Trophoblast cell (in vitro differentiated cells and primary cell): ENCODE results near the gene ICAM4.

Experiments
- DNase-seq, 2 donors: peaks; one replicate each; pipeline ENCODE4 v3.0.0-alpha.2; 2016
- H2AFZ ChIP-seq: 2 replicates; pipeline ENCODE4 v1.6.1; 2013; ENCODE audit warnings: low read length, moderate library complexity, mild to moderate bottlenecking; ENCODE audit not compliant: insufficient read depth, poor library complexity
- H2AK5ac ChIP-seq: 2 replicates; pipeline ENCODE4 v1.6.1; 2013; ENCODE audit warnings: mild to moderate bottlenecking, low read length
- H2BK120ac ChIP-seq: 2 replicates; pipeline ENCODE4 v1.6.1; 2013; ENCODE audit warnings: low read length, mild to moderate bottlenecking, moderate library complexity; ENCODE audit not compliant: insufficient read depth, poor library complexity
- H2BK12ac ChIP-seq: 2 replicates; pipeline ENCODE4 v1.6.1; 2013; ENCODE audit warnings: mild to moderate bottlenecking, low read length, moderate library complexity
- H2BK5ac ChIP-seq: 2 replicates; pipeline ENCODE4 v1.6.1; 2013; ENCODE audit warnings: low read length, low read depth, moderate library complexity, mild to moderate bottlenecking; ENCODE audit not compliant: poor library complexity
- H3K14ac ChIP-seq: 2 replicates; pipeline ENCODE4 v1.6.1; 2013; ENCODE audit warnings: mild to moderate bottlenecking, low read length
- H3K18ac ChIP-seq: 2 replicates; pipeline ENCODE4 v1.6.1; 2013; ENCODE audit warnings: mild to moderate bottlenecking, low read length
- H3K23ac ChIP-seq: 2 replicates; pipeline ENCODE4 v1.6.1; 2013; ENCODE audit warnings: low read length
- H3K27ac ChIP-seq: 2 replicates; pipeline ENCODE4 v1.5.1; 2013; ENCODE audit warnings: low read depth, mild to moderate bottlenecking, inconsistent platforms, low read length, moderate library complexity
- H3K27me3 ChIP-seq: 2 replicates; pipeline ENCODE4 v1.6.1; 2013; ENCODE audit warnings: inconsistent platforms, mild to moderate bottlenecking, low read length, moderate library complexity; ENCODE audit not compliant: insufficient read depth
- H3K36me3 ChIP-seq, 2 experiments: 1 replicate in 1 of 2; 2 replicates in 1 of 2; pipeline ENCODE4 v1.6.1; 2013; ENCODE audit warnings: low read length in 2 of 2, mild to moderate bottlenecking in 2 of 2, moderate library complexity in 1 of 2; ENCODE audit not compliant: insufficient read depth in 2 of 2, control insufficient read depth in 1 of 2
- H3K4ac ChIP-seq: 2 replicates; pipeline ENCODE4 v1.6.1; 2013; ENCODE audit warnings: low read depth, mild to moderate bottlenecking, low read length, moderate library complexity
- H3K4me1 ChIP-seq, 2 experiments: 1 replicate in 1 of 2; 2 replicates in 1 of 2; pipeline ENCODE4 v1.6.1; 2013; ENCODE audit warnings: low read length in 2 of 2, mild to moderate bottlenecking in 2 of 2, moderate library complexity in 1 of 2; ENCODE audit not compliant: insufficient read depth in 2 of 2, control insufficient read depth in 1 of 2
- H3K4me2 ChIP-seq: 2 replicates; pipeline ENCODE4 v1.6.1; 2013; ENCODE audit warnings: inconsistent platforms, mild to moderate bottlenecking, low read length, moderate library complexity
- H3K4me3 ChIP-seq: 2 replicates; pipeline ENCODE4 v1.5.1; 2013; ENCODE audit warnings: mild to moderate bottlenecking, low read depth, low read length, inconsistent platforms
- H3K79me1 ChIP-seq: one replicate; pipeline ENCODE4 v1.6.1; 2013; ENCODE audit warnings: low read length
- H3K79me2 ChIP-seq: 2 replicates; pipeline ENCODE4 v1.6.1; 2013; ENCODE audit warnings: low read length, mild to moderate bottlenecking; ENCODE audit not compliant: control insufficient read depth, insufficient read depth, poor library complexity
- H3K9ac ChIP-seq: 2 replicates; pipeline ENCODE4 v1.6.1; 2013; ENCODE audit warnings: mild to moderate bottlenecking, low read length
- H3K9me3 ChIP-seq: 2 replicates; pipeline ENCODE4 v1.6.1; 2013; ENCODE audit warnings: low read depth, mild to moderate bottlenecking, control low read depth, inconsistent platforms, low read length; ENCODE audit not compliant: insufficient read depth
- H4K12ac ChIP-seq: 2 replicates; pipeline ENCODE4 v1.6.1; 2013; ENCODE audit warnings: low read depth, mild to moderate bottlenecking, low read length, moderate library complexity
- H4K8ac ChIP-seq: 2 replicates; pipeline ENCODE4 v1.6.1; 2013; ENCODE audit warnings: low read depth, mild to moderate bottlenecking, low read length, moderate library complexity
- H4K91ac ChIP-seq: one replicate; pipeline ENCODE4 v1.6.1; 2013; ENCODE audit warnings: low read depth, mild to moderate bottlenecking, low read length, moderate library complexity
- WGBS: extraction: QIAGEN DNeasy Blood & Tissue Kit; methylation state at CpG from one replicate; pipeline ENCODE4 v1.1.7; 2013; ENCODE audit warnings: missing lambda C conversion rate; ENCODE audit not compliant: insufficient read length, insufficient coverage; ENCODE audit errors: extremely low coverage; 5-methylcytosine and 5-hydroxymethylcytosine counted together

ICAM4 gene

GRCh38 chr19:10252707-10253106, 34.0 kb upstream of the ICAM4 start:
- H3K4me2 ChIP-seq = peak overlapping the region; percentile 90
- H3K18ac ChIP-seq = peak overlapping the region; percentile 47

GRCh38 chr19:10254244-10254643, 32.5 kb upstream of the ICAM4 start:
- Histone ChIP-seq H3K4me3 (no peak overlapping the region), H3K79me2 (peaks cover 3% of the 10 kb centered on the region), H2BK120ac (no peak overlapping the region), H3K4ac (no peak overlapping the region), H2AFZ (no peak overlapping the region), H3K4me2 (no peak overlapping the region), H3K14ac (no peak overlapping the region), H3K4me1 (peaks cover 0 to 3% of the 10 kb centered on the region in 2 experiments), H3K36me3 (peaks cover 29 to 40% of the 10 kb centered on the region in 2 experiments), H4K8ac (no peak overlapping the region), H3K27me3 (no peaks in the 10 kb centered on the region), H3K27ac (no peak overlapping the region), H2BK12ac (no peak overlapping the region), H2BK5ac (no peak overlapping the region), H4K12ac (no peak overlapping the region), H3K18ac (no peak overlapping the region), H3K9me3 (no peaks in the 10 kb centered on the region), H4K91ac (no peak overlapping the region), H3K23ac (no peak overlapping the region), H2AK5ac (no peak overlapping the region), H3K79me1 (peaks cover 7% of the 10 kb centered on the region), H3K9ac (no peak overlapping the region)
- DNase-seq = no peak
- no CpG with 5 or more reads among the region's 3 CpGs for WGBS

More at GRCh38 chr19:10252707-10253106, 34.0 kb upstream of the ICAM4 start:
- Histone ChIP-seq H4K91ac (peak overlapping the region; percentile 72), H3K14ac (peak overlapping the region; percentile 51), H3K79me2 (peaks cover 3% of the 10 kb centered on the region), H3K4ac (peak overlapping the region; percentile 77), H2BK12ac (no peak overlapping the region), H2BK5ac (no peak overlapping the region), H2AFZ (peak overlapping the region; percentile 74), H3K79me1 (peaks cover 7% of the 10 kb centered on the region), H4K8ac (peak overlapping the region; percentile 70), H4K12ac (peak overlapping the region; percentile 49), H3K4me1 (peaks cover 0 to 3% of the 10 kb centered on the region in 2 experiments), H3K27ac (no peak overlapping the region), H2AK5ac (no peak overlapping the region), H2BK120ac (no peak overlapping the region), H3K9ac (peak overlapping the region; percentile 83), H3K23ac (no peak overlapping the region), H3K27me3 (no peaks in the 10 kb centered on the region), H3K4me3 (peak overlapping the region; percentile 95), H3K9me3 (no peaks in the 10 kb centered on the region), H3K36me3 (peaks cover 19 to 28% of the 10 kb centered on the region in 2 experiments)
- DNase-seq = no peak
- no CpG with 5 or more reads among the region's 8 CpGs for WGBS

GRCh38 chr19:10255358-10255757, 31.4 kb upstream of the ICAM4 start:
- Histone ChIP-seq H2BK120ac (no peak overlapping the region), H3K9me3 (no peaks in the 10 kb centered on the region), H3K14ac (no peak overlapping the region), H3K79me1 (peaks cover 7% of the 10 kb centered on the region), H3K79me2 (peaks cover 3% of the 10 kb centered on the region), H2AK5ac (no peak overlapping the region), H2BK12ac (no peak overlapping the region), H3K23ac (no peak overlapping the region), H3K4me1 (peaks cover 0 to 3% of the 10 kb centered on the region in 2 experiments), H3K18ac (no peak overlapping the region), H3K27me3 (no peaks in the 10 kb centered on the region), H2AFZ (no peak overlapping the region), H3K4ac (no peak overlapping the region), H3K9ac (no peak overlapping the region), H3K4me3 (no peak overlapping the region), H4K8ac (no peak overlapping the region), H4K12ac (no peak overlapping the region), H4K91ac (no peak overlapping the region), H3K27ac (no peak overlapping the region), H3K36me3 (peaks cover 36 to 46% of the 10 kb centered on the region in 2 experiments), H3K4me2 (no peak overlapping the region), H2BK5ac (no peak overlapping the region)
- DNase-seq = no peak
- no CpG with 5 or more reads among the region's 2 CpGs for WGBS

- no peak overlapping the region for H2AFZ ChIP-seq
- WGBS = no CpG with 5 or more reads among the region's 18 CpGs
- H2AK5ac ChIP-seq = no peak overlapping the region
- H3K36me3 ChIP-seq = peaks cover 36 to 46% of the 10 kb centered on the region in 2 experiments
- H3K4me3 ChIP-seq = no peak overlapping the region
- H2BK12ac ChIP-seq = no peak overlapping the region
- H4K8ac ChIP-seq = no peak overlapping the region
- H3K4me1 ChIP-seq = peaks cover 0 to 3% of the 10 kb centered on the region in 2 experiments
- no peak for DNase-seq
- H3K18ac ChIP-seq = no peak overlapping the region
- H4K12ac ChIP-seq = no peak overlapping the region
- no peak overlapping the region for H3K23ac ChIP-seq
- H4K91ac ChIP-seq = no peak overlapping the region
- no peak overlapping the region for H2BK5ac ChIP-seq
- H3K4ac ChIP-seq = no peak overlapping the region
- H3K79me1 ChIP-seq = peaks cover 7% of the 10 kb centered on the region
- H3K27me3 ChIP-seq = no peaks in the 10 kb centered on the region
- peaks cover 3% of the 10 kb centered on the region for H3K79me2 ChIP-seq
- no peak overlapping the region for H3K14ac ChIP-seq
- H3K4me2 ChIP-seq = no peak overlapping the region
- H3K9ac ChIP-seq = no peak overlapping the region
- no peak overlapping the region for H2BK120ac ChIP-seq
- no peaks in the 10 kb centered on the region for H3K9me3 ChIP-seq
- no peak overlapping the region for H3K27ac ChIP-seq
These were observed 30.2 kb upstream of the ICAM4 start for GRCh38 chr19:10256551-10256950.
